Uterus (tissue), 2 donors: Measurements from ENCODE around the gene FKBP7.

ENCODE experiments used
- POLR2A ChIP-seq, 2 donors: fragments of 450-650 bp; IDR thresholded peaks; one replicate each; pipeline ENCODE4 v1.6.1; 2016; ENCODE audit warnings: antibody characterized with exemption in 2 of 2, mild to moderate bottlenecking in 1 of 2, moderate library complexity in 1 of 2
- TF ChIP-seq, protein P1 (sequence below), 4 experiments: fragments of 200-600 bp in 2 of 4; fragments of 450-650 bp in 2 of 4; sonication (generic) in 2 of 4; IDR thresholded peaks; one replicate each; pipeline ENCODE4 v1.5.1; 2016 to 2019; ENCODE audit warnings: antibody characterized with exemption in 4 of 4, mild to moderate bottlenecking in 2 of 4, moderate library complexity in 1 of 4

DNA sequence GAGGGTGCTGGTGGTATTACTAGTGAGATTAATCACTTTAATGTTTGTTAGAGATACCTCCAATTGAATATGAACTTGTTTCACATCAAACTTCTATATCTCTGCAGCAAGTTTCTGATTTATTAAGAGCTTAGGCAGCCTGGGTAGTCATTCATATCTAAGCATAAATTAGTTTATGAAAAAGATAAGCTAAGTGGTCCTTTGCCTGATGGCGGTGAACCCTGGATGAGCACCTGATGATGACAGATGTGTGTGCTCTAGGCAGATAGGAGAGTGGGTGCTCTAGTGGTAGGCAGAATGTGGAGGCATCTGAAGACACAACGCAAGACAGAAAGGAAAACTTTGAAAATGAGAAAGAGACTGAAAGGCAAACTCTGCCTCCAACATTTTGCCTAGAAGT lies 5.0 kb downstream of the FKBP7 start:
- TF ChIP-seq, protein P1, sequence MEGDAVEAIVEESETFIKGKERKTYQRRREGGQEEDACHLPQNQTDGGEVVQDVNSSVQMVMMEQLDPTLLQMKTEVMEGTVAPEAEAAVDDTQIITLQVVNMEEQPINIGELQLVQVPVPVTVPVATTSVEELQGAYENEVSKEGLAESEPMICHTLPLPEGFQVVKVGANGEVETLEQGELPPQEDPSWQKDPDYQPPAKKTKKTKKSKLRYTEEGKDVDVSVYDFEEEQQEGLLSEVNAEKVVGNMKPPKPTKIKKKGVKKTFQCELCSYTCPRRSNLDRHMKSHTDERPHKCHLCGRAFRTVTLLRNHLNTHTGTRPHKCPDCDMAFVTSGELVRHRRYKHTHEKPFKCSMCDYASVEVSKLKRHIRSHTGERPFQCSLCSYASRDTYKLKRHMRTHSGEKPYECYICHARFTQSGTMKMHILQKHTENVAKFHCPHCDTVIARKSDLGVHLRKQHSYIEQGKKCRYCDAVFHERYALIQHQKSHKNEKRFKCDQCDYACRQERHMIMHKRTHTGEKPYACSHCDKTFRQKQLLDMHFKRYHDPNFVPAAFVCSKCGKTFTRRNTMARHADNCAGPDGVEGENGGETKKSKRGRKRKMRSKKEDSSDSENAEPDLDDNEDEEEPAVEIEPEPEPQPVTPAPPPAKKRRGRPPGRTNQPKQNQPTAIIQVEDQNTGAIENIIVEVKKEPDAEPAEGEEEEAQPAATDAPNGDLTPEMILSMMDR (IDR thresholded peaks at IDR 0.05): no peak
- no peak for TF ChIP-seq POLR2A (IDR thresholded peaks at IDR 0.05)
